ENCODE measurements around the gene TRPV4.
A peak's percentile ranks its signal among the peaks of the same experiment; 100 is the strongest.

TRPV4 gene

DNA sequence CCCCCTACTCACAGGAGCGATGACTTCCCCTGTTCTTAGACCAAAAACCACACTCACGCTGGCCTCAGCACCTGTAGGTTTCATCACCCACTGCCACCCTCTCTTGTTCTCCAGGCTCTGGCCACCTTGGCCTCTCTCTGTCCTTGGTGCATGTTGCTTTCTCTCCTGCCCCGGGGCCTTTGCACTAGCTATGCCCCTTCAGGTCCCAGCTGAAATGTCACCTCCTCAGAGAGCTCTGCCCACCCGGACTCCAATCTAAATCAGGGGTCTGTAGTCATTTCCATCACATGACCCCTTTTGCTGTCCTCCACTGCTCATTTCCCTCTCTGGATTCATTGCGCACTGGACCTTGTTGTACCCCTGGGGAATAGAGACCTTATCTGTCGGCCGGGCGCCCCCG, 8.2 kb upstream of the TRPV4 start:
- H3K9me3 ChIP-seq (ENCODE audit: control insufficient read depth, insufficient read depth, low read length), result no peaks in the 10 kb centered on the region
- no peak overlapping the region for H3K27ac ChIP-seq (ENCODE audit: low read length)
- no peak overlapping the region for H3K4me3 ChIP-seq (ENCODE audit: low read length)
- no peaks in the 10 kb centered on the region for H3K36me3 ChIP-seq (ENCODE audit: control insufficient read depth, insufficient read depth, low read length)
- H3K27me3 ChIP-seq (ENCODE audit: control insufficient read depth, insufficient read depth, low read length), result no peaks in the 10 kb centered on the region
- WGBS (ENCODE audit: insufficient coverage, insufficient read length), result no CpG with 5 or more reads among the region's 9 CpGs
- no peak for DNase-seq (ENCODE audit: low read depth, low spot score)
- no peaks in the 10 kb centered on the region; the same call in 1 of the 2 replicates for H3K4me1 ChIP-seq (ENCODE audit: control insufficient read depth, insufficient read depth, low read length)

DNA sequence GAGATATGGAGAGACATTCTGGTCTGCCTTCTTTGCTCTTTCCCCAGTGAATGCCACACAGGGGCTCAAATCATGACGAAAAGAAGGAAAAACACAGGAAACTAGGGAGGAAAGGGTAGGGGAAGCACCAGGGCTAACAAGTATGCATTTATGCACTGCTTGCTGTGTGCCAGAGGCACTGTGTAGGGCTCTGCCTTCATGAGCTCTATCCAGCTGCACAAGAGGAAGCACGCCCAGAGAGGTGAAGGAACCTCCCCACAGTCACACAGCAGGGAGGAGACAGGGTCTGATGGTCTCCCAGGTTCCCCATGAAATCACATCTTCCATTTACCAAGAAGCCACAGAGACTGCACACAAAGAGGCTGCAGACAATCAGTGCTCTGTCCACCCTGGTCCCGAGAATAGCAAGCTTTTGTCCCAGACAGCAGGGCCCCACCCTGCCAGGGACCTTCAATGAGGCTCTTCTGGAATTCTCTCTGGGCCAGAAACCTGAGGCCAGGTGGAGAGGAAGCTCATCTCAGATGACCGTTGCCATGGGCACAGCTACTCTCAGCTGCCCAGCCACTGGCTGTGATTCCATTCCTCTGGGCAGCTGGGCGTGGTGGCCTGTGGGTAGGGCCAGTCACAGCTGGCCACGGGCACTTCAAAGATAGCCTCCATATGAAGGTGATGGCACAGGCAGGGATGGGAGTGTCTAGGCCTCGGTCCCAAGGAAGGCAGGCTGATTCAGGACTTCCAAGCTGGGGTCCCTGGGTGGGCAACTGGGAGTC, 7.3 kb upstream of the TRPV4 start:
- Histone ChIP-seq H3K36me3 (ENCODE audit: control insufficient read depth, insufficient read depth, low read length) (no peaks in the 10 kb centered on the region), H3K9me3 (ENCODE audit: control insufficient read depth, insufficient read depth, low read length) (no peaks in the 10 kb centered on the region), H3K4me3 (ENCODE audit: low read length) (no peak overlapping the region), H3K27ac (ENCODE audit: low read length) (no peak overlapping the region), H3K27me3 (ENCODE audit: control insufficient read depth, insufficient read depth, low read length) (no peaks in the 10 kb centered on the region), H3K4me1 (ENCODE audit: control insufficient read depth, insufficient read depth, low read length) (no peaks in the 10 kb centered on the region; the same call in 1 of the 2 replicates)
- no peak for DNase-seq (ENCODE audit: low read depth, low spot score)
- no CpG with 5 or more reads among the region's 7 CpGs for WGBS (ENCODE audit: insufficient coverage, insufficient read length)

DNA sequence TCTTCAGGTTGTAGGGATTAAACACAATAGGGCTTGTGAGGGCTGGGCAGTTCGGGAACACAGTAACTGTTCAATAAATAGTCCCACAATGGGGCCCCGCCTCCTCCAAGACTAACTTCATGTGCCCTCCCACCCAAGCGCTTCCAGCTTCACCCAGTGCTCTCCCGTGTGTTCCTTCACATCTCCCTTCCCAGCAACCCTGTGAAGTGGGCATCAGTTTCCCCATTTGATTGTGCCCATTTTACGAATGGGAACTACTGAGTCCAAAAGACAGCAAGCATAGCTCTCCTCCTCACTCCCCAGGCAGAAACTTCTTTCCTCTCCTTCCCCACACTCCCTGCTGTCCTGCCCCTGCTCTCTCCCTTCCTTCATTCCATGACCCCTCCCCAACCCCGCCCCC, 6.2 kb upstream of the TRPV4 start:
- Histone ChIP-seq H3K27me3 (ENCODE audit: control insufficient read depth, insufficient read depth, low read length) (no peaks in the 10 kb centered on the region), H3K9me3 (ENCODE audit: control insufficient read depth, insufficient read depth, low read length) (no peaks in the 10 kb centered on the region), H3K27ac (ENCODE audit: low read length) (no peak overlapping the region), H3K36me3 (ENCODE audit: control insufficient read depth, insufficient read depth, low read length) (no peaks in the 10 kb centered on the region), H3K4me3 (ENCODE audit: low read length) (no peak overlapping the region), H3K4me1 (ENCODE audit: control insufficient read depth, insufficient read depth, low read length) (no peaks in the 10 kb centered on the region)
- no peak for DNase-seq (ENCODE audit: low read depth, low spot score)
- no CpG with 5 or more reads among the region's 6 CpGs for WGBS (ENCODE audit: insufficient coverage, insufficient read length)

DNA sequence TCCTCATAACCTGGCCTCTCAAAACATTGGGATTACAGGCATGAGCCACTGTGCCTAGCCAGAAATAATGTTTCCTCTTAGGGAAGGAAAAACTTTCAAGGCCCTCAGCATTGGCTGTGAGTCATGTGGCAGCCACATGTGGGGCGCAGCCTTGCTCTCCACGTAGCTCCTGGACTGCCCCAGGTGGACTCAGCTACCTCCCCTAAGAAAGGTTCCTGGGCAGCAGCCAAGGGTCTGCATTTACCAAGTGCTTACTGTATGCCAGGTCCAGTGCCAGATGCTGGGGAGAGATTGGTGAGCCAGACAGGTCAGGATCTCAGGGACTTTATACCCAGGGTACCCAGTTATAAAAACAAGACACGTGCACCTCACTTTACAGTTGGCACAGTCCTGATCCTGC, 3.7 kb upstream of the TRPV4 start:
- H3K9me3 ChIP-seq (ENCODE audit: control insufficient read depth, insufficient read depth, low read length), result no peaks in the 10 kb centered on the region
- H3K4me1 ChIP-seq (ENCODE audit: control insufficient read depth, insufficient read depth, low read length), result no peaks in the 10 kb centered on the region; the same call in 1 of the 2 replicates
- H3K36me3 ChIP-seq (ENCODE audit: control insufficient read depth, insufficient read depth, low read length), result no peaks in the 10 kb centered on the region
- H3K27ac ChIP-seq (ENCODE audit: low read length), result no peak overlapping the region
- H3K27me3 ChIP-seq (ENCODE audit: control insufficient read depth, insufficient read depth, low read length), result no peaks in the 10 kb centered on the region
- no peak for DNase-seq (ENCODE audit: low read depth, low spot score)
- WGBS (ENCODE audit: insufficient coverage, insufficient read length), result no CpG with 5 or more reads among the region's 3 CpGs
- no peak overlapping the region for H3K4me3 ChIP-seq (ENCODE audit: low read length)

DNA sequence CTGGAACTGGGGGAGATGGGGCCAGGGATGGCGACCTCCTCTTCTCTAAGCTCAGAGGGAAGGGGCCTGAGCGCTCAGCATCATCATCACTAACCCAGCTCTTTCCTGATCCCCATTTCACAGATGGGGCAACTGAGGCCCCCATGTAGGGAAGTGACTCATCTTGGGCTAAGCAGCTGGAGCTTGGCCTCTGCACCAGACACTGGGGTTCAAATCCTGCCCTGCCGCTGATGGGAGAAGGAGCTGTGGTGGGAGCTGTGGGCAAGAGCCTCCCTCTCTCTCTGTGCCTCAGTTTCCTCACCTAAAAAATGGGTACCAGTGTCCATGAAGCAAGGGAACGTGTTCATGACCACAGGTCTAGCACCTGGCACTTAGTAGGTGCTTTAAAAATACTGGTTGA, 2.6 kb upstream of the TRPV4 start:
- Histone ChIP-seq H3K36me3 (ENCODE audit: control insufficient read depth, insufficient read depth, low read length) (no peaks in the 10 kb centered on the region), H3K27ac (ENCODE audit: low read length) (no peak overlapping the region)

DNA sequence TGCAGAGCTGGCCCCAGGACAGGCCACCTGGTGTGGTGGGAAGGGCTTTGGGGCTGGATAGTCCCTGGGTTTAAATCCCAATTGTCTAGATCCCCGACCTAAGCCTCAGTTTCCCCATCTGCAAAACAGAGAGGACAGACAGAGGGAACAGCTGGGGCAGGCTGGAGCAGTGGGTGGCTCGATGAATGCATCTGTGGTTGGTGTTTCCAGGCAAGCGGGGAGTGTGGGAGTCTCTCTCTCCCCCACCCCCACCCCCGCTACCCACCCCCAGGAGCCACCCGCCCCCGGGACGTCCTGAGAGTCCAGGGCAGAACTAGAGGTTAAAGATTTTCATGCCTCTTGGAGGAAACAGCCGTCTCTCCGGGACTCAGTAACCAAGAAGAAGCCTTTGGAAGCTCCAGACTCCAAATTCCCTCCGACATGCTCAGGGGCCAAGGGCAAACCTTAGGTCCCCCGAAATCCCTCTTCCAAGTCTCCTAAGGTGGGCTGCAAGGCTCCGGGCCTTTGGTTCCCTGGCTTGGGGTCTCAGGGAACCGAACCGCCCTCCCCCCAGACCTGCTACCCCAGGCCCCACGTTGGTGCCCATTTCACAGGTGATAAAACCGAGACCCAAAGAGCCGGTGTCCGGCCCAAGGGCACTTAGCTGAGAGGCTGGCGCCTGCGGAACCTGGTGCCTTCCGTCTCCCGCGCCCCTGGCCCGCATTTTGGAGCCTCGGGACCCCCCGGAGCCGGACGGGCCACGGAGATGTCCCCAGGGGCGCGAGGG, 474 bp downstream of the TRPV4 start:
- H3K4me3 ChIP-seq (ENCODE audit: low read length), result peak overlapping the region; percentile 36; the same call in 1 of the 2 replicates
- no peaks in the 10 kb centered on the region for H3K36me3 ChIP-seq (ENCODE audit: control insufficient read depth, insufficient read depth, low read length)
- WGBS (ENCODE audit: insufficient coverage, insufficient read length), result no CpG with 5 or more reads among the region's 31 CpGs
- no peaks in the 10 kb centered on the region; the same call in 1 of the 2 replicates for H3K4me1 ChIP-seq (ENCODE audit: control insufficient read depth, insufficient read depth, low read length)
- H3K27ac ChIP-seq (ENCODE audit: low read length), result no peak overlapping the region
- no peaks in the 10 kb centered on the region for H3K9me3 ChIP-seq (ENCODE audit: control insufficient read depth, insufficient read depth, low read length)
- no peaks in the 10 kb centered on the region for H3K27me3 ChIP-seq (ENCODE audit: control insufficient read depth, insufficient read depth, low read length)
- no peak for DNase-seq (ENCODE audit: low read depth, low spot score)

More for the DNA sequence above, 2.6 kb upstream of the TRPV4 start:
- no peaks in the 10 kb centered on the region; the same call in 1 of the 2 replicates for H3K4me1 ChIP-seq (ENCODE audit: control insufficient read depth, insufficient read depth, low read length)
- whole genome bisulfite sequencing (ENCODE audit: insufficient coverage, insufficient read length), result no CpG with 5 or more reads among the region's 4 CpGs
- DNase-seq (ENCODE audit: low read depth, low spot score), result no peak
- H3K9me3 ChIP-seq (ENCODE audit: control insufficient read depth, insufficient read depth, low read length), result no peaks in the 10 kb centered on the region
- no peaks in the 10 kb centered on the region for H3K27me3 ChIP-seq (ENCODE audit: control insufficient read depth, insufficient read depth, low read length)
- H3K4me3 ChIP-seq (ENCODE audit: low read length), result no peak overlapping the region

DNA sequence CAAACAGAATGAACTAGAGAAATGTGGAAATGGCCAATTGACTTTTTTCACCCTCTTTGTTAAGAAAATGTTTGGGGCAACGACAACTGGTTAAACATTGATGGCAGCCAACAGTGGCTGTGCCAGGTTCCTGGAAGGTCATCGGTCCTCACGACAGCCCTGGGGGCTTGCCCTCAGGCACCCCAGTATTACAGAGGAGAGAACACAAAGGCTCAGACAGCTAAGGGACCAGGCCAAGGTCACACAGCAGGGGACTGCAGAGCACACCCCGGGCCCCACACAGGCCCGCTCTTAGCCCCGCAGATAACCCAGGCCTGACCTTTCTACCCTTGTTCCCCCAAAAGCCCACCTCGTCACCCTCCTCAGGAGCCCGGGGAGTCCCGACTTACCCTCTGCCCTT, 1.3 kb downstream of the TRPV4 start:
- Histone ChIP-seq H3K36me3 (ENCODE audit: control insufficient read depth, insufficient read depth, low read length) (no peaks in the 10 kb centered on the region), H3K4me3 (ENCODE audit: low read length) (no peak overlapping the region), H3K9me3 (ENCODE audit: control insufficient read depth, insufficient read depth, low read length) (no peaks in the 10 kb centered on the region), H3K27me3 (ENCODE audit: control insufficient read depth, insufficient read depth, low read length) (no peaks in the 10 kb centered on the region), H3K27ac (ENCODE audit: low read length) (no peak overlapping the region), H3K4me1 (ENCODE audit: control insufficient read depth, insufficient read depth, low read length) (no peaks in the 10 kb centered on the region; the same call in 1 of the 2 replicates)
- no peak for DNase-seq (ENCODE audit: low read depth, low spot score)
- WGBS (ENCODE audit: insufficient coverage, insufficient read length), result no CpG with 5 or more reads among the region's 9 CpGs

DNA sequence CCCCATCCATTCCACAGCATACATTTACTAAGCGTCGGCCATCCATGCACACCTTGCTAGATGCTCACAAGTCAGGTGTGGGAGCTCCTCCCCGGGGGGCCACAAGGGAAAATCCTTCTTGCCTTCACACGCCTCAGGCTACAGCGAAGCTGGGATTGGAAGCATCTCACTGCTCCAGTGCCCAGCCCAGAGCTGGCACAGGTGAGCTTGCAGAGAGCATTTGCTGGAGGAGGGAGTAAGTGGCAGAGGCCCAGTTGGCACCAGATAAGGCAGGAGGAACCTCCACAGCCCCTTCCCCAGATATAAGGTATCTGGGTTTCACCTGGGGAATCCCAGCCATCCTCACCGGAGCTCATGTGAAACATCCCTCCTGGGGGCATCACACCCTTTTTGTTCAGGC, 1.8 kb downstream of the TRPV4 start:
- DNase-seq (ENCODE audit: low read depth, low spot score), result no peak
- Histone ChIP-seq H3K36me3 (ENCODE audit: control insufficient read depth, insufficient read depth, low read length) (no peaks in the 10 kb centered on the region), H3K4me3 (ENCODE audit: low read length) (no peak overlapping the region), H3K27me3 (ENCODE audit: control insufficient read depth, insufficient read depth, low read length) (no peaks in the 10 kb centered on the region), H3K4me1 (ENCODE audit: control insufficient read depth, insufficient read depth, low read length) (no peaks in the 10 kb centered on the region; the same call in 1 of the 2 replicates), H3K9me3 (ENCODE audit: control insufficient read depth, insufficient read depth, low read length) (no peaks in the 10 kb centered on the region), H3K27ac (ENCODE audit: low read length) (no peak overlapping the region)
- WGBS (ENCODE audit: insufficient coverage, insufficient read length), result no CpG with 5 or more reads among the region's 6 CpGs

DNA sequence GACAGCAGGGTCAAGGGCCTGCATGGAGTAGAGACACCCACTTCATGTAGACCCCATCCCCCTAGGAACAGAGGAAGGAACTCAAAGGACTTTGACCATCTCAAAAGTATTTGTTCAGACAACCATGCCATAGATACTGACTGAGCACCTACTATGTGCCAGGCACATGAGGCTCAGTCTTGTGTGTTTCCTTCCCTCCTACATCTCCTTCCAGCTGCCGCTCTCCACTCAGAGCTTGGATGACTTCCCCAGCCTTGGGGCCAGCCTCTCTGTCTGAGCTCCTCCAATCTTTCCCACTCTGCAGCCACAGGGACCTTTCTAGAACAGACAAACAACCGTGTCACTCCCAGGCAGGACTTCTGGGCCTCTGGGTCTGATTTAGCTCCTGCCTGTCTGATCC, 2.5 kb downstream of the TRPV4 start:
- no peaks in the 10 kb centered on the region; the same call in 1 of the 2 replicates for H3K4me1 ChIP-seq (ENCODE audit: control insufficient read depth, insufficient read depth, low read length)
- no peaks in the 10 kb centered on the region for H3K36me3 ChIP-seq (ENCODE audit: control insufficient read depth, insufficient read depth, low read length)
- DNase-seq (ENCODE audit: low read depth, low spot score), result no peak
- no peak overlapping the region for H3K27ac ChIP-seq (ENCODE audit: low read length)
- H3K9me3 ChIP-seq (ENCODE audit: control insufficient read depth, insufficient read depth, low read length), result no peaks in the 10 kb centered on the region
- no peak overlapping the region for H3K4me3 ChIP-seq (ENCODE audit: low read length)
- H3K27me3 ChIP-seq (ENCODE audit: control insufficient read depth, insufficient read depth, low read length), result no peaks in the 10 kb centered on the region
- no CpG with 5 or more reads among the region's 2 CpGs for WGBS (ENCODE audit: insufficient coverage, insufficient read length)

DNA sequence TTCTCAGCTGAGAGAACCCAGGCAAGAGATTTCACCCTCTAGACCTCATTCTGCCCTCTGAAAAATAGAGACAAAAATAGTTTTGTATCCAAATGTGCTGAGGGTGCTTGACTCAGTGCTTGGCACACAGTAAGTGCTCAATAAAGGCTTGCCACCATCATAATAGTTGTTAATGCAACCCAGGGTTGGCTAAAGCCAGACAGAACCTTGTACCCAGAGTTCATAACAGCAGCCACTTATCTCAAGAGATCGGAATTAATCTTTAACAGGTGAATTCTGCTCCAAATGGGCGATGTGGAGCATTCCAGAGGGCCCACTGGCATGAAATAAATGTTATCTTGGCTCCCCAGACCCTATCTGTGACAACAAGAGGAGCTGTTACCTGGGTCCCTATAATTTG, 2.9 kb downstream of the TRPV4 start:
- Histone ChIP-seq H3K9me3 (ENCODE audit: control insufficient read depth, insufficient read depth, low read length) (no peaks in the 10 kb centered on the region), H3K4me3 (ENCODE audit: low read length) (no peak overlapping the region), H3K27me3 (ENCODE audit: control insufficient read depth, insufficient read depth, low read length) (no peaks in the 10 kb centered on the region), H3K36me3 (ENCODE audit: control insufficient read depth, insufficient read depth, low read length) (no peaks in the 10 kb centered on the region), H3K4me1 (ENCODE audit: control insufficient read depth, insufficient read depth, low read length) (no peaks in the 10 kb centered on the region; the same call in 1 of the 2 replicates), H3K27ac (ENCODE audit: low read length) (no peak overlapping the region)
- no peak for DNase-seq (ENCODE audit: low read depth, low spot score)
- no CpG with 5 or more reads among the region's 2 CpGs for WGBS (ENCODE audit: insufficient coverage, insufficient read length)
